Measurements from ENCODE around the gene PKIB. TPM values are rescaled to one million over a fixed set of nuclear protein-coding genes. Genes with fewer than 3 reads are reported as not detected.

PKIB gene
- total and polyA plus RNA-seq, 10 of the 15 experiments (the other 5 are each of a cell fraction or from before 2014, with no cell fraction given), result 0.20 to 1.8 (median 0.87) TPM

- FAIRE-seq, result no peak
Observed at GRCh38 chr6:122571888-122572287, 38.3 kb upstream of the PKIB start.

GRCh38 chr6:122576888-122577287 is 33.3 kb upstream of the PKIB start:
- Histone ChIP-seq H3K9me3 (replicated peaks; ENCODE audit: control insufficient read depth, insufficient read depth, low read length) (no peaks in the 10 kb centered on the region), H3K4me1 (ENCODE audit: control insufficient read depth, insufficient read depth, low read length) (no peaks in the 10 kb centered on the region), H3K4me3 (no peak overlapping the region), H4K20me1 (ENCODE audit: control insufficient read depth, insufficient read depth) (no peaks in the 10 kb centered on the region), H3K4me2 (ENCODE audit: control insufficient read depth, insufficient read depth) (no peak overlapping the region), H3K9ac (ENCODE audit: control insufficient read depth, insufficient read depth, low read length) (no peak overlapping the region), H2AFZ (ENCODE audit: control insufficient read depth, low read depth, low read length) (no peak overlapping the region), H3K27me3 (replicated peaks in 1 of 2; ENCODE audit: control insufficient read depth in 2 of 2, insufficient read depth in 2 of 2, low read length in 1 of 2) (no peaks in the 10 kb centered on the region), H3K36me3 (ENCODE audit: control insufficient read depth in 2 of 2, insufficient read depth in 2 of 2, low read length in 1 of 2) (no peaks in the 10 kb centered on the region), H3K79me2 (ENCODE audit: control insufficient read depth, insufficient read depth, low read length) (no peaks in the 10 kb centered on the region), H3K27ac (ENCODE audit: control insufficient read depth, insufficient read depth) (no peak overlapping the region)
- in situ Hi-C loops (cut with MboI) (no loop called here), intact Hi-C loops (cut with micrococcal nuclease; ENCODE audit: unreplicated experiment) (no loop called here)
- no TSS peak for BruUV-seq (replicated peaks)
- POLR2A ChIA-PET, result no interaction called here
- CTCF ChIA-PET, result no interaction called here
- RAD21 ChIA-PET (ENCODE audit: unreplicated experiment), result no interaction called here
- 88% methylated on average over 2 of the region's 2 CpGs for WGBS (ENCODE audit: insufficient coverage, insufficient replicate concordance, low lambda C conversion rate, missing lambda C conversion rate)
- ATAC-seq (no peak), FAIRE-seq (no peak), DNase-seq (ENCODE audit: low read depth, low spot score) (no peak)
- SMC1A ChIA-PET (ENCODE audit: uncharacterized antibody, unreplicated experiment), result no interaction called here
- TF ChIP-seq NR2F1 (conservative IDR thresholded peaks at IDR 0.05) (no peak), TCF12 (IDR thresholded peaks at IDR 0.05; ENCODE audit: low read depth, low read length) (no peak), STAT3 (IDR thresholded peaks at IDR 0.05; ENCODE audit: low read depth, low read length) (no peak), DPF2 (IDR thresholded peaks at IDR 0.05) (no peak), MTA2 (IDR thresholded peaks at IDR 0.05; ENCODE audit: low read depth) (no peak), CEBPZ (IDR thresholded peaks at IDR 0.05; ENCODE audit: low read depth, low read length) (no peak)
- TF ChIP-seq, protein P1, sequence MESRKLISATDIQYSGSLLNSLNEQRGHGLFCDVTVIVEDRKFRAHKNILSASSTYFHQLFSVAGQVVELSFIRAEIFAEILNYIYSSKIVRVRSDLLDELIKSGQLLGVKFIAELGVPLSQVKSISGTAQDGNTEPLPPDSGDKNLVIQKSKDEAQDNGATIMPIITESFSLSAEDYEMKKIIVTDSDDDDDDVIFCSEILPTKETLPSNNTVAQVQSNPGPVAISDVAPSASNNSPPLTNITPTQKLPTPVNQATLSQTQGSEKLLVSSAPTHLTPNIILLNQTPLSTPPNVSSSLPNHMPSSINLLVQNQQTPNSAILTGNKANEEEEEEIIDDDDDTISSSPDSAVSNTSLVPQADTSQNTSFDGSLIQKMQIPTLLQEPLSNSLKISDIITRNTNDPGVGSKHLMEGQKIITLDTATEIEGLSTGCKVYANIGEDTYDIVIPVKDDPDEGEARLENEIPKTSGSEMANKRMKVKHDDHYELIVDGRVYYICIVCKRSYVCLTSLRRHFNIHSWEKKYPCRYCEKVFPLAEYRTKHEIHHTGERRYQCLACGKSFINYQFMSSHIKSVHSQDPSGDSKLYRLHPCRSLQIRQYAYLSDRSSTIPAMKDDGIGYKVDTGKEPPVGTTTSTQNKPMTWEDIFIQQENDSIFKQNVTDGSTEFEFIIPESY (IDR thresholded peaks at IDR 0.05), result no peak

More at GRCh38 chr6:122571888-122572287, 38.3 kb upstream of the PKIB start:
- Histone ChIP-seq H3K9me3 (replicated peaks; ENCODE audit: control insufficient read depth, insufficient read depth, low read length) (no peaks in the 10 kb centered on the region), H2AFZ (ENCODE audit: control insufficient read depth, low read depth, low read length) (no peak overlapping the region), H3K27me3 (replicated peaks in 1 of 2; ENCODE audit: control insufficient read depth in 2 of 2, insufficient read depth in 2 of 2, low read length in 1 of 2) (no peaks in the 10 kb centered on the region), H3K4me3 (no peak overlapping the region), H3K36me3 (ENCODE audit: control insufficient read depth in 2 of 2, insufficient read depth in 2 of 2, low read length in 1 of 2) (no peaks in the 10 kb centered on the region), H3K27ac (ENCODE audit: control insufficient read depth, insufficient read depth) (no peak overlapping the region), H4K20me1 (ENCODE audit: control insufficient read depth, insufficient read depth) (no peaks in the 10 kb centered on the region), H3K4me1 (ENCODE audit: control insufficient read depth, insufficient read depth, low read length) (no peaks in the 10 kb centered on the region), H3K9ac (ENCODE audit: control insufficient read depth, insufficient read depth, low read length) (no peak overlapping the region), H3K79me2 (ENCODE audit: control insufficient read depth, insufficient read depth, low read length) (no peaks in the 10 kb centered on the region), H3K4me2 (ENCODE audit: control insufficient read depth, insufficient read depth) (no peak overlapping the region)
- 42% methylated on average over 2 of the region's 2 CpGs for WGBS (ENCODE audit: insufficient coverage, insufficient replicate concordance, low lambda C conversion rate, missing lambda C conversion rate)
- ATAC-seq (peak; percentile 62), DNase-seq (ENCODE audit: low read depth, low spot score) (no peak)
- in situ Hi-C loops (cut with MboI), result no loop called here
- intact Hi-C loops (cut with micrococcal nuclease; ENCODE audit: unreplicated experiment), result no loop called here
- no TSS peak for BruUV-seq (replicated peaks)
- RAD21 ChIA-PET (ENCODE audit: unreplicated experiment), result no interaction called here
- POLR2A ChIA-PET, result interaction anchor here (0.6 kb wide), 1 partner anchor 395 kb away, joined by 3 read pairs; no protein-coding TSS in a partner anchor
- CTCF ChIA-PET, result interaction anchor here (0.7 to 2.4 kb wide), 5 partner anchors 9 to 86 kb away, joined by 3 to 11 read pairs (median 3); no protein-coding TSS in a partner anchor
- SMC1A ChIA-PET (ENCODE audit: uncharacterized antibody, unreplicated experiment), result interaction anchor here (0.8 to 1.3 kb wide), 5 partner anchors 10 to 207 kb away, joined by 3 to 5 read pairs (median 3); partner anchors contain the start of gene FABP7
- TF ChIP-seq IRF3 (IDR thresholded peaks at IDR 0.05) (no peak), IKZF2 (IDR thresholded peaks at IDR 0.05) (peak; percentile 20 to 39; a peak in 2 of 4 replicates)

Data from GM12878 (cell line).